Thymus (tissue), 11 donors: ENCODE results near the gene TRIM28. TPM values are rescaled to one million over a fixed set of nuclear protein-coding genes. Genes with fewer than 3 reads are reported as not detected.

Experiments used
- DNase-seq, 9 donors: peaks; one replicate each; pipeline ENCODE4 v3.0.0-alpha.2; 2013; ENCODE audit warnings: low spot score in 9 of 9, low read depth in 6 of 9, missing footprints in 1 of 9
- H3K27ac ChIP-seq, 2 donors: one replicate each; pipeline ENCODE4 v1.5.1; 2013; ENCODE audit warnings: control low read depth in 1 of 2, low read depth in 1 of 2, low read length in 1 of 2, mild to moderate bottlenecking in 1 of 2, moderate library complexity in 1 of 2
- H3K27me3 ChIP-seq, 2 donors: one replicate each; pipeline ENCODE4 v1.5.1; 2013; ENCODE audit warnings: low read length in 1 of 2; ENCODE audit not compliant: control insufficient read depth in 2 of 2, insufficient read depth in 1 of 2
- H3K36me3 ChIP-seq, 2 donors: one replicate each; pipeline ENCODE4 v1.5.1; 2013; ENCODE audit warnings: low read length in 1 of 2, mild to moderate bottlenecking in 1 of 2, moderate library complexity in 1 of 2; ENCODE audit not compliant: control insufficient read depth in 2 of 2, insufficient read depth in 2 of 2
- H3K4me1 ChIP-seq, 2 donors: one replicate each; pipeline ENCODE4 v1.5.1; 2013; ENCODE audit warnings: low read length in 2 of 2; ENCODE audit not compliant: control insufficient read depth in 2 of 2, insufficient read depth in 2 of 2
- H3K4me3 ChIP-seq, 2 donors: one replicate each; pipeline ENCODE4 v1.5.1; 2013; ENCODE audit warnings: low read length in 2 of 2, control low read depth in 1 of 2, mild to moderate bottlenecking in 1 of 2
- H3K9me3 ChIP-seq, 2 donors: one replicate each; pipeline ENCODE4 v1.5.1; 2013; ENCODE audit warnings: low read length in 1 of 2, mild to moderate bottlenecking in 1 of 2; ENCODE audit not compliant: control insufficient read depth in 2 of 2, insufficient read depth in 1 of 2
- WGBS: extraction: QIAGEN DNeasy Blood & Tissue Kit; methylation state at CpG from one replicate; pipeline ENCODE4 v1.1.7; 2013; 5-methylcytosine and 5-hydroxymethylcytosine counted together
- polyA plus RNA-seq: library from polyadenylated mRNA; stranded (reverse); fragments of 200-250 nt; gene quantifications from one replicate; pipeline ENCODE4 v1.2.3, GENCODE V29; 2013
- total RNA-seq: library from RNA; stranded (reverse); fragments of 120-200 nt; gene quantifications from one replicate; pipeline ENCODE4 v1.2.4, GENCODE V29; 2013
- donor health status: healthy.

TRIM28 gene
- total and polyA plus RNA-seq, 2 donors: 220 to 333 TPM

DNA sequence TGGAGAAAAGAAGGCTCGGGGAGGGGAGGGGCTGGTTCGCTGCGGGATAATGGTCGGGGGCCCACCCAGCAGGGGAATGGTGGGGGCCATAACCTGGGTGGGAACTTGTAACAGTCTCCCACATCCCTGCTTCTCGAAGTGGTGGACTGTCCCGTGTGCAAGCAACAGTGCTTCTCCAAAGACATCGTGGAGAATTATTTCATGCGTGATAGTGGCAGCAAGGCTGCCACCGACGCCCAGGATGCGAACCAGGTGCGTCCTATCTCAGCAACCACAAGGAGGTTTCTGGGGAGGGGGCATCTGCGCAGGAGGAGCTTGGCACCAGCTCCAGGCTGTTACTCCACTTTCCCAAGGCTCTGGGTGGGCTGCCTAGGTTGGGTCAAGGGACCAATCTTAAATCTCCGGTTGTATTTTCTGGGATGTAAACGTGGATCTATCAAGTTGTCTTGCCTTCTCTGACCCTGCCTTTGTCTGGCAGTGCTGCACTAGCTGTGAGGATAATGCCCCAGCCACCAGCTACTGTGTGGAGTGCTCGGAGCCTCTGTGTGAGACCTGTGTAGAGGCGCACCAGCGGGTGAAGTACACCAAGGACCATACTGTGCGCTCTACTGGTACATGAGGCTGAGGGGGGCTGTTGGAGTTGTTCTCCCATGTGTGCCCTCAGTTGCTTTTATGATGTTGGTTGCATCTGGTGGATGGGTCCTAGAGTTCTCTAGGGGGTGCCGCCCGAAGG, 1.6 kb downstream of the TRIM28 start:
- peak overlapping the region; percentile 85 to 91 for H3K4me3 ChIP-seq
- H3K9me3 ChIP-seq: peaks cover 0 to 3% of the 10 kb centered on the region in 2 donors
- peak overlapping the region; percentile 25 to 65 for H3K27ac ChIP-seq
- 13% methylated on average over 21 of the region's 21 CpGs for WGBS
- peak in 1 of 9 donors; percentile 41 for DNase-seq
- peaks cover 42 to 53% of the 10 kb centered on the region in 2 donors for H3K36me3 ChIP-seq
- H3K4me1 ChIP-seq: peaks cover 12 to 27% of the 10 kb centered on the region in 2 donors
- peaks cover 0 to 7% of the 10 kb centered on the region in 2 donors for H3K27me3 ChIP-seq

DNA sequence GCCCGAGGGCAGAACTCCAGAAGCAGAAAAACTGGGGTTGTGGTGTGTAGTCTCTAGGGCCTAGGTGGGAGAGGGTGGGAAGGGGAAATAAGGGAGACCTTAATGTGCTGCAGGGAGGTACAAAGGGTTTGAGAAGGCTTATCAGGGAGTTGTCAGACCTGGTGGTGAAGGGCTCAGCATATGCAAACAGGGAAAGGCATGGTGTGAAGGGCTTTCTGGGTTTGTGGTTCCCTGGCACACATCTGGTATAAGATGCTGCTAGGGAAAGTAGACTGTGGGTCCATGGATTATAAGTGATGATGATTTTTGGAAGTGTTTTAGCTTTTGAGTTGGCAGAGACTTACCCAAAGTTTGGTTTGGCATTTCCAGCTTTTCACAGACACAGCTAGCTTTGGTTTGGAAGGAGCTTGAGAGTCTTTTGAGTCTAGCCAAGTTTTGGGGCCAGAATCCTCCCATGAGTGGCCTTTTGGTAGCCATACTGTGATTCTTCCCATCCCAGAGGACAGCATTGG, 2.2 kb downstream of the TRIM28 start:
- Histone ChIP-seq H3K27ac (no peak overlapping the region), H3K27me3 (peaks cover 0 to 5% of the 10 kb centered on the region in 2 donors), H3K4me1 (peaks cover 12 to 27% of the 10 kb centered on the region in 2 donors), H3K9me3 (peaks cover 0 to 3% of the 10 kb centered on the region in 2 donors), H3K36me3 (peaks cover 49 to 59% of the 10 kb centered on the region in 2 donors), H3K4me3 (peak overlapping the region; percentile 85 to 91)
- DNase-seq: no peak
- WGBS: 26% methylated on average over 1 of the region's 1 CpG

DNA sequence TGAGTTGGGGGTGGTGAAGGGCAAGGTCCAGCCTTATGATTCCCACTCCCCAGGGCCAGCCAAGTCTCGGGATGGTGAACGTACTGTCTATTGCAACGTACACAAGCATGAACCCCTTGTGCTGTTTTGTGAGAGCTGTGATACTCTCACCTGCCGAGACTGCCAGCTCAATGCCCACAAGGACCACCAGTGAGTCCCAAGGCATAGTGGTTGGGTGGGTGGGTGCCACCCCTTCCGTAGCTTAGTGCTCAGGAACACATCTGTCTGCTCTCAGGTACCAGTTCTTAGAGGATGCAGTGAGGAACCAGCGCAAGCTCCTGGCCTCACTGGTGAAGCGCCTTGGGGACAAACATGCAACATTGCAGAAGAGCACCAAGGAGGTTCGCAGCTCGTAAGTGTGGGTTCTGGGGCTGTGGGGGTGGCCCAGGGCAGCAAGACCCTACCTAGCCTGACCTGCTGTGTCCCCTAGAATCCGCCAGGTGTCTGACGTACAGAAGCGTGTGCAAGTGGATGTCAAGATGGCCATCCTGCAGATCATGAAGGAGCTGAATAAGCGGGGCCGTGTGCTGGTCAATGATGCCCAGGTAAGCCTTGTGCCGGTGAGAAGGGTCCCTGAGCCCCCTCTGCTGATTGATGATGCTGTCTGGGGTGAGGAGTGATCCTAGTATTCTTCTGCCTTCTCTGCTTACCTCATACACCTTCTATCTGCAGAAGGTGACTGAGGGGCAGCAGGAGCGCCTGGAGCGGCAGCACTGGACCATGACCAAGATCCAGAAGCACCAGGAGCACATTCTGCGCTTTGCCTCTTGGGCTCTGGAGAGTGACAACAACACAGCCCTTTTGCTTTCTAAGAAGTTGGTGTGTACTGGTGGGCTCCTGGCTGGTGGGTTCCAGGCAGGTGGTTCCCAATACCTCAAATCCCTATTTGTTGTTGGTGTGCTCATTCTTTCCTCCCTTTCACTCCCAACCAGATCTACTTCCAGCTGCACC, 3.8 kb downstream of the TRIM28 start:
- H3K9me3 ChIP-seq: peaks cover 0 to 3% of the 10 kb centered on the region in 2 donors
- WGBS: 96% methylated on average over 18 of the region's 18 CpGs
- peaks cover 12 to 27% of the 10 kb centered on the region in 2 donors for H3K4me1 ChIP-seq
- no peak overlapping the region for H3K27ac ChIP-seq
- no peak overlapping the region for H3K4me3 ChIP-seq
- H3K36me3 ChIP-seq: peaks cover 64 to 74% of the 10 kb centered on the region in 2 donors
- DNase-seq: no peak
- H3K27me3 ChIP-seq: peaks cover 0 to 1% of the 10 kb centered on the region in 2 donors

DNA sequence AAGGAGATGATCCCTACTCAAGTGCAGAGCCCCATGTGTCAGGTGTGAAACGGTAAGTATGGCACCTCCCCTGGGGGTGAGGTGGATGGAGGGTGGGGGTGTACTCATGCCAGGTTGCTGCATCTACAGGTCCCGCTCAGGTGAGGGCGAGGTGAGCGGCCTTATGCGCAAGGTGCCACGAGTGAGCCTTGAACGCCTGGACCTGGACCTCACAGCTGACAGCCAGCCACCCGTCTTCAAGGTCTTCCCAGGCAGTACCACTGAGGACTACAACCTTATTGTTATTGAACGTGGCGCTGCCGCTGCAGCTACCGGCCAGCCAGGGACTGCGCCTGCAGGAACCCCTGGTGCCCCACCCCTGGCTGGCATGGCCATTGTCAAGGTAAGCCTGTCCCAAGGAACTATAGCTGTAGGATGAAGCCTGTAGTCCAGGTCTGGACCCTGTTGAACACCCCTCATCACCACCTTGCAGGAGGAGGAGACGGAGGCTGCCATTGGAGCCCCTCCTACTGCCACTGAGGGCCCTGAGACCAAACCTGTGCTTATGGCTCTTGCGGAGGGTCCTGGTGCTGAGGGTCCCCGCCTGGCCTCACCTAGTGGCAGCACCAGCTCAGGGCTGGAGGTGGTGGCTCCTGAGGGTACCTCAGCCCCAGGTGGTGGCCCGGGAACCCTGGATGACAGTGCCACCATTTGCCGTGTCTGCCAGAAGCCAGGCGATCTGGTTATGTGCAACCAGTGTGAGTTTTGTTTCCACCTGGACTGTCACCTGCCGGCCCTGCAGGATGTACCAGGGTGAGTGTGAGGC, 5.2 kb downstream of the TRIM28 start:
- 98% methylated on average over 20 of the region's 20 CpGs for WGBS
- peaks cover 17 to 26% of the 10 kb centered on the region in 2 donors for H3K4me1 ChIP-seq
- H3K9me3 ChIP-seq: peaks cover 0 to 3% of the 10 kb centered on the region in 2 donors

DNA sequence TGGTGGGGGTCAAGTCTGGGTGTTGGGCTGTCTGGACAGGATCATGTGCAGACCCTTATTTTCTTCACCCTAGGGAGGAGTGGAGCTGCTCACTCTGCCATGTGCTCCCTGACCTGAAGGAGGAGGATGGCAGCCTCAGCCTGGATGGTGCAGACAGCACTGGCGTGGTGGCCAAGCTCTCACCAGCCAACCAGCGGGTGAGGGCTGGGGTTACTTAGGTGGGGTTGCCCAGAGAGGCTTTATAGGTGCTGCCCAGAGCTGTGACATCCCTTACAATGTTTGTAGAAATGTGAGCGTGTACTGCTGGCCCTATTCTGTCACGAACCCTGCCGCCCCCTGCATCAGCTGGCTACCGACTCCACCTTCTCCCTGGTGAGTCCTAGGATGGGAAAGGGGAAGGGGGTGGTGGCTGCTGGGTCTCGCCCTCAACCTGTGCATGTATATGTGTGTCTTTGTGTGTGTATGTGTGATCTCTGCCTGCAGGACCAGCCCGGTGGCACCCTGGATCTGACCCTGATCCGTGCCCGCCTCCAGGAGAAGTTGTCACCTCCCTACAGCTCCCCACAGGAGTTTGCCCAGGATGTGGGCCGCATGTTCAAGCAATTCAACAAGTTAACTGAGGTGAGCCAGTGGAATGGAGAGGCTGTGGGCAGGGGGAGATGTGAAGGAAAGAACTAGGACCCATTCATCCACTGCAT, 5.9 kb downstream of the TRIM28 start:
- H3K27ac ChIP-seq: no peak overlapping the region
- 96% methylated on average over 11 of the region's 11 CpGs for WGBS
- H3K27me3 ChIP-seq: no peaks in the 10 kb centered on the region
- peaks cover 22 to 33% of the 10 kb centered on the region in 2 donors for H3K4me1 ChIP-seq
- no peak overlapping the region for H3K4me3 ChIP-seq
- peaks cover 0 to 3% of the 10 kb centered on the region in 2 donors for H3K9me3 ChIP-seq
- H3K36me3 ChIP-seq: peaks cover 68 to 85% of the 10 kb centered on the region in 2 donors
- DNase-seq: no peak

More for the DNA sequence above, 5.2 kb downstream of the TRIM28 start:
- no peak overlapping the region for H3K27ac ChIP-seq
- H3K4me3 ChIP-seq: no peak overlapping the region
- H3K27me3 ChIP-seq: no peaks in the 10 kb centered on the region
- H3K36me3 ChIP-seq: peaks cover 68 to 85% of the 10 kb centered on the region in 2 donors
- DNase-seq: no peak

DNA sequence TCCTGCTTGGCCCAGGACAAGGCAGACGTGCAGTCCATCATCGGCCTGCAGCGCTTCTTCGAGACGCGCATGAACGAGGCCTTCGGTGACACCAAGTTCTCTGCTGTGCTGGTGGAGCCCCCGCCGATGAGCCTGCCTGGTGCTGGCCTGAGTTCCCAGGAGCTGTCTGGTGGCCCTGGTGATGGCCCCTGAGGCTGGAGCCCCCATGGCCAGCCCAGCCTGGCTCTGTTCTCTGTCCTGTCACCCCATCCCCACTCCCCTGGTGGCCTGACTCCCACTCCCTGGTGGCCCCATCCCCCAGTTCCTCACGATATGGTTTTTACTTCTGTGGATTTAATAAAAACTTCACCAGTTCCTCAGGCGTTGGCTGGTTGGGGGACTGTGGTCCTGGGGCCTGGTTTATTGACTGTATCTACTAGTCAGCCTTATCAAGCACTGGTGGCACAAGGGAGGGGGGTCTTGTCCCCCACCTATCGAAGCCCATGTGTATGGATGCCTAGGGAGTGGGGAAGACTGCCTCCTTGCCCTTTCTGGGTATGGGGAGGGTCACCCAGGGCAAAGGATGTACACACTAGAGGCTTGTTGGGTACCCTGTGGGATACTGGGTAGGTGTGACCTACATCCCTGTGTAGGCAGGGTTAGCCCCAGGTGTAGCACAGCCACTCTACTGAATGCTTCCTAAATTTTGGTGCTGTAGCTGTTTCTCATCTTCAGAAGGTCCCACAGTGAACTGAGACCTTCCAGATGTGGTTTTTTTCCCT, 6.7 kb downstream of the TRIM28 start:
- Histone ChIP-seq H3K36me3 (peaks cover 68 to 85% of the 10 kb centered on the region in 2 donors), H3K4me3 (no peak overlapping the region), H3K27ac (no peak overlapping the region), H3K4me1 (peaks cover 26 to 35% of the 10 kb centered on the region in 2 donors), H3K9me3 (no peaks in the 10 kb centered on the region), H3K27me3 (no peaks in the 10 kb centered on the region)
- 97% methylated on average over 13 of the region's 13 CpGs for WGBS
- DNase-seq: no peak

DNA sequence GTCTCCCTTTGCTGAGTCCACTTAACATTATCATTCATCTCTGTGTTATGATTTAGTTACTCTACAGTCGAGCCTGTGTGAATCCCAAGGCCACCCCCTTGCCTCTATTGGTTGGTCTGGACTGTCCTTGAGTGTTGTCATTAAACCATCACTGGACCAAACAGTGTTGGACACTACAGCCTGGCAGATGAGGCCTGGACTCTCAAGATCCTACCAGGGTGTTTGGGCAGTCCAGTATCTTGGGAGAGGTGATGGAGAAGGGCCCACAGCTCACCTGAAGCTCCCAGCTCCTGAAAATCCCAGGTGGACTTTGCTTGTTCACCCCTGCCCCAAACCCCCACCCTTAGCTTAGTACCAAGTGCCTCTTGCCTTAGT, 7.2 kb downstream of the TRIM28 start:
- Histone ChIP-seq H3K9me3 (no peaks in the 10 kb centered on the region), H3K4me1 (peaks cover 20 to 31% of the 10 kb centered on the region in 2 donors), H3K4me3 (no peak overlapping the region), H3K27ac (no peak overlapping the region), H3K36me3 (peaks cover 66 to 83% of the 10 kb centered on the region in 2 donors), H3K27me3 (no peaks in the 10 kb centered on the region)
- DNase-seq: no peak
- 88% methylated on average over 1 of the region's 1 CpG for WGBS
